GM13977 (cell line): ENCODE measurements around the gene PRPF4.
A peak's percentile ranks its signal among the peaks of the same experiment; 100 is the strongest.

ENCODE experiments used
- DNase-seq: peaks from one replicate; pipeline ENCODE4 v3.0.0; 2012; ENCODE audit warnings: low spot score
- in situ Hi-C: fragments of 300-500 bp; cut with MboI; formaldehyde crosslinking; loops from one replicate; pipeline ENCODE4 v1.12.0; 2022; ENCODE audit warnings: low sequenced_read_pairs, low pct_unique_long_range_greater_than_20kb, mixed read lengths, inconsistent platforms; ENCODE audit not compliant: unreplicated experiment
- TF ChIP-seq, protein P1 (sequence below): IDR thresholded peaks from 2 replicates; pipeline ENCODE4 v1.5.1; 2012; ENCODE audit warnings: mild to moderate bottlenecking, control low read depth; ENCODE audit not compliant: insufficient read depth; ENCODE audit errors: extremely low read depth, missing control alignments

PRPF4 gene

DNA sequence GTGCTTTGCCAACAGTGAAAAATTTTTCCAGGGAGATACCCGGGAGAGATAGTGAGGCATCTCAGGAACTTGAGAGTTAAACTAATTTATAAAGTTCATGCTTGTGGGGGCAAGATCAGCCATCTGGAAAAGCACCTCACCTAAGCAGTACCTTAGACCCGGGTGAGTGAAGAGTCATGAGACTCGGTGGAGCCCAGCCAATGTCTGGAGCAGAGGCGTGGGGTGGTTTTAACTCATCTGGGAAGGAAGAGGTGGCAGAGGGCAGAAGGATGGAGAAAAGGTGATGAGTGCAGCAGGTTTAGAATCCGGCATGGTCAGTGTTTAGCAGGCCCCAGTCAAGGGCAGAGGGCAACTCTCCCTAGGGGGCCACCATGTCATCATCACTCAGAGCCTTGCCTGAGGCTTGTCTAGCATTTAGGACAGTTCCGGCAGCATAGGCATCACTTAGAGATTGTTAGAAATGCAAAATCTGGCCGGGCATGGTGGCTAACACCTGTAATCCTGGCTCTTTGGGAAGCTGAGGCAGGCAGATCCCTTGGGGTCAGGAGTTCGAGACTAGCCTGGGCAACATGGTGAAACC lies 32.0 kb downstream of the PRPF4 start:
- in situ Hi-C loops, result loop anchor here (25.0 kb wide), 1 partner anchor 355 kb away; no protein-coding TSS in a partner anchor
- TF ChIP-seq, protein P1, sequence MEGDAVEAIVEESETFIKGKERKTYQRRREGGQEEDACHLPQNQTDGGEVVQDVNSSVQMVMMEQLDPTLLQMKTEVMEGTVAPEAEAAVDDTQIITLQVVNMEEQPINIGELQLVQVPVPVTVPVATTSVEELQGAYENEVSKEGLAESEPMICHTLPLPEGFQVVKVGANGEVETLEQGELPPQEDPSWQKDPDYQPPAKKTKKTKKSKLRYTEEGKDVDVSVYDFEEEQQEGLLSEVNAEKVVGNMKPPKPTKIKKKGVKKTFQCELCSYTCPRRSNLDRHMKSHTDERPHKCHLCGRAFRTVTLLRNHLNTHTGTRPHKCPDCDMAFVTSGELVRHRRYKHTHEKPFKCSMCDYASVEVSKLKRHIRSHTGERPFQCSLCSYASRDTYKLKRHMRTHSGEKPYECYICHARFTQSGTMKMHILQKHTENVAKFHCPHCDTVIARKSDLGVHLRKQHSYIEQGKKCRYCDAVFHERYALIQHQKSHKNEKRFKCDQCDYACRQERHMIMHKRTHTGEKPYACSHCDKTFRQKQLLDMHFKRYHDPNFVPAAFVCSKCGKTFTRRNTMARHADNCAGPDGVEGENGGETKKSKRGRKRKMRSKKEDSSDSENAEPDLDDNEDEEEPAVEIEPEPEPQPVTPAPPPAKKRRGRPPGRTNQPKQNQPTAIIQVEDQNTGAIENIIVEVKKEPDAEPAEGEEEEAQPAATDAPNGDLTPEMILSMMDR, result no peak
- no peak for DNase-seq

GRCh38 chr9:113309204-113309813 lies 33.9 kb downstream of the PRPF4 start:
- peak; percentile 60 for DNase-seq
- TF ChIP-seq, protein P1, result peak; percentile 73
- in situ Hi-C loops, result loop anchor here (25.0 kb wide), 1 partner anchor 353 kb away; no protein-coding TSS in a partner anchor

- in situ Hi-C loops, result loop anchor here (25.0 kb wide), 1 partner anchor 352 kb away; no protein-coding TSS in a partner anchor
- no peak for DNase-seq
- TF ChIP-seq, protein P1, result no peak
Measured at GRCh38 chr9:113310538-113310937, 35.1 kb downstream of the PRPF4 start.

DNA sequence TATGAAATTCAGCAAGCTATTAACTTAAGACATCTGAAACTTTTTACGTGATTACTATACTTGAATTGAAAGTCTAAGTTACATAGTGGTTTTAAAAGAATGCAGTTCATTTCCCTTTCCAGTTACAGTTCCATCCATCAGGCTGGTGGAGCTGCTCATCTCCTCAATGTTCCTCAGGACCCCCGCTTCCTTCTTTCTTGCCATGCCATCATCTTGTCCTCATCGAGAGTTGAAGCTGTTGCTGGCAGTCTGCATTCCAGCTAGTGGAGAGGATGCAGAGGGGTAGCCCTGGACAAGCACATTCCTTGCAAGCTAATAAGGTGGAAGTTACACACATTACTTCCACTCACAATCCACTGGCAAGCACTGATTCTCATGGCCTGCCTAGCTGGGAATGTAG lies 36.5 kb downstream of the PRPF4 start:
- TF ChIP-seq, protein P1, result no peak

DNA sequence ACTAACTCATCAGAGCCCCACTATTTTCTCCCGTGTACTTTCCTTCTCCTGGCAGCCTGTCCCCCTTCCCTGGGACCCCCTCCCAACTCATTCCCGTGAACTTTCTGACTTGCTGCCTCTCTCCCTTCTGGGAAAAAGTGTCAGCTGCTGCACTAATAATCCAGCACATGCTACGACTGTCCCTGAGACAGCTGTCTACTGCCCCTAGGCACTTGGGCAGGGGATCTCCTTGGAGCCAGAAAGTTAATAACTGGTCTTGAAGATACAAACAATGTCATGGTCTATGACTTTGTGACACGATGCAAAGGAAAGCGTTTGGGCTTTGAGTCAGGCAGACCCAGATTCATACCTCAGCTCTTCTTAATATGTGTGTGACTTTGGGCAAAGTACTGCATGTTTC lies 37.8 kb downstream of the PRPF4 start:
- DNase-seq, result no peak
- TF ChIP-seq, protein P1, result no peak
- in situ Hi-C loops, result loop anchor here (25.0 kb wide), 1 partner anchor 349 kb away; no protein-coding TSS in a partner anchor

More for the DNA sequence above, 36.5 kb downstream of the PRPF4 start:
- in situ Hi-C loops, result loop anchor here (25.0 kb wide), 1 partner anchor 350 kb away; no protein-coding TSS in a partner anchor
- DNase-seq, result no peak

GRCh38 chr9:113315231-113315630 lies 39.8 kb downstream of the PRPF4 start:
- in situ Hi-C loops, result loop anchor here (25.0 kb wide), 1 partner anchor 347 kb away; no protein-coding TSS in a partner anchor

More at GRCh38 chr9:113315231-113315630, 39.8 kb downstream of the PRPF4 start:
- DNase-seq, result no peak
- TF ChIP-seq, protein P1, result no peak
